ENCODE measurements around the gene GRIK3.

GRIK3 gene

GRCh38 chr1:37042506-37042905, 8.2 kb upstream of the GRIK3 start:
- FAIRE-seq, result no peak
- no peak for DNase-seq (ENCODE audit: insufficient read length)
- TF ChIP-seq POLR2AphosphoS5 (IDR thresholded peaks at IDR 0.05; ENCODE audit: low read depth, low read length), result no peak
- no peak for TF ChIP-seq TAF1 (IDR thresholded peaks at IDR 0.05; ENCODE audit: borderline replicate concordance, low read depth, low read length)
- TF ChIP-seq POLR2A (IDR thresholded peaks at IDR 0.05; ENCODE audit: low read depth, low read length), result no peak

- FAIRE-seq, result no peak
- TF ChIP-seq POLR2AphosphoS5 (IDR thresholded peaks at IDR 0.05; ENCODE audit: low read depth, low read length), result no peak
- TF ChIP-seq POLR2A (IDR thresholded peaks at IDR 0.05; ENCODE audit: low read depth, low read length), result no peak
- no peak for TF ChIP-seq TAF1 (IDR thresholded peaks at IDR 0.05; ENCODE audit: borderline replicate concordance, low read depth, low read length)
- DNase-seq (ENCODE audit: insufficient read length), result no peak
These were observed 7.2 kb upstream of the GRIK3 start for GRCh38 chr1:37041483-37041882.

GRCh38 chr1:37040773-37041172, 6.5 kb upstream of the GRIK3 start:
- FAIRE-seq, result no peak
- no peak for TF ChIP-seq POLR2AphosphoS5 (IDR thresholded peaks at IDR 0.05; ENCODE audit: low read depth, low read length)
- no peak for TF ChIP-seq TAF1 (IDR thresholded peaks at IDR 0.05; ENCODE audit: borderline replicate concordance, low read depth, low read length)
- no peak for TF ChIP-seq POLR2A (IDR thresholded peaks at IDR 0.05; ENCODE audit: low read depth, low read length)
- DNase-seq (ENCODE audit: insufficient read length), result no peak

GRCh38 chr1:37040261-37040660, 5.9 kb upstream of the GRIK3 start:
- FAIRE-seq (no peak), DNase-seq (ENCODE audit: insufficient read length) (no peak)
- TF ChIP-seq POLR2AphosphoS5 (IDR thresholded peaks at IDR 0.05; ENCODE audit: low read depth, low read length), result no peak

- DNase-seq (ENCODE audit: insufficient read length), result no peak
- TF ChIP-seq POLR2AphosphoS5 (IDR thresholded peaks at IDR 0.05; ENCODE audit: low read depth, low read length), result no peak
- no peak for TF ChIP-seq POLR2A (IDR thresholded peaks at IDR 0.05; ENCODE audit: low read depth, low read length)
- TF ChIP-seq TAF1 (IDR thresholded peaks at IDR 0.05; ENCODE audit: borderline replicate concordance, low read depth, low read length), result no peak
- no peak for FAIRE-seq
These were observed 4.1 kb upstream of the GRIK3 start for GRCh38 chr1:37038227-37039093.

- FAIRE-seq, result no peak
- DNase-seq (ENCODE audit: insufficient read length), result no peak
These were observed 3.4 kb upstream of the GRIK3 start for GRCh38 chr1:37037690-37038089.

GRCh38 chr1:37036667-37037053, 2.3 kb upstream of the GRIK3 start:
- FAIRE-seq, result no peak
- no peak for TF ChIP-seq TAF1 (IDR thresholded peaks at IDR 0.05; ENCODE audit: borderline replicate concordance, low read depth, low read length)
- TF ChIP-seq POLR2A (IDR thresholded peaks at IDR 0.05; ENCODE audit: low read depth, low read length), result no peak

More at GRCh38 chr1:37037690-37038089, 3.4 kb upstream of the GRIK3 start:
- TF ChIP-seq POLR2A (IDR thresholded peaks at IDR 0.05; ENCODE audit: low read depth, low read length) (no peak), POLR2AphosphoS5 (IDR thresholded peaks at IDR 0.05; ENCODE audit: low read depth, low read length) (no peak), TAF1 (IDR thresholded peaks at IDR 0.05; ENCODE audit: borderline replicate concordance, low read depth, low read length) (no peak)

GRCh38 chr1:37035796-37036666, 1.7 kb upstream of the GRIK3 start:
- no peak for DNase-seq (ENCODE audit: insufficient read length)
- FAIRE-seq, result no peak
- TF ChIP-seq TAF1 (IDR thresholded peaks at IDR 0.05; ENCODE audit: borderline replicate concordance, low read depth, low read length), result no peak
- no peak for TF ChIP-seq POLR2AphosphoS5 (IDR thresholded peaks at IDR 0.05; ENCODE audit: low read depth, low read length)
- TF ChIP-seq POLR2A (IDR thresholded peaks at IDR 0.05; ENCODE audit: low read depth, low read length), result no peak

More at GRCh38 chr1:37036667-37037053, 2.3 kb upstream of the GRIK3 start:
- no peak for DNase-seq (ENCODE audit: insufficient read length)

GRCh38 chr1:37035014-37035691, 838 bp upstream of the GRIK3 start:
- TF ChIP-seq POLR2A (IDR thresholded peaks at IDR 0.05; ENCODE audit: low read depth, low read length) (no peak), TAF1 (IDR thresholded peaks at IDR 0.05; ENCODE audit: borderline replicate concordance, low read depth, low read length) (no peak), POLR2AphosphoS5 (IDR thresholded peaks at IDR 0.05; ENCODE audit: low read depth, low read length) (no peak)
- DNase-seq (ENCODE audit: insufficient read length), result no peak
- FAIRE-seq, result no peak

GRCh38 chr1:37033355-37034101, 787 bp downstream of the GRIK3 start:
- DNase-seq (ENCODE audit: insufficient read length) (no peak), FAIRE-seq (no peak)
- TF ChIP-seq POLR2A (IDR thresholded peaks at IDR 0.05; ENCODE audit: low read depth, low read length), result no peak
- TF ChIP-seq TAF1 (IDR thresholded peaks at IDR 0.05; ENCODE audit: borderline replicate concordance, low read depth, low read length), result no peak
- TF ChIP-seq POLR2AphosphoS5 (IDR thresholded peaks at IDR 0.05; ENCODE audit: low read depth, low read length), result no peak

Data from GM12892 (cell line).